Natural killer cell (primary cell): ENCODE results near the gene ZFAND3. TPM values are rescaled to one million over a fixed set of nuclear protein-coding genes. Genes with fewer than 3 reads are reported as not detected.

ENCODE experiments used
- ATAC-seq, 3 donors: fragments of 150-1000 bp in 2 of 3; fragments of 200-7000 bp in 1 of 3; cut with Tn5 transposase; 1 replicate in 1 of 3; 2 replicates in 2 of 3; pipeline ENCODE4 v1.10.0; 2021; ENCODE audit warnings: mild to moderate bottlenecking in 2 of 3, moderate library complexity in 2 of 3
- DNase-seq, 2 donors: peaks; one replicate each; pipeline versions ENCODE4 v3.0.0 to v3.0.0-alpha.2; 2013 to 2021; ENCODE audit warnings: mixed read lengths in 1 of 2
- H3K27ac ChIP-seq: one replicate; pipeline ENCODE4 v1.5.1; 2013; ENCODE audit warnings: mild to moderate bottlenecking, low read length
- H3K27me3 ChIP-seq: one replicate; pipeline ENCODE4 v1.6.1; 2013; ENCODE audit warnings: low read length; ENCODE audit not compliant: control insufficient read depth, insufficient read depth
- H3K36me3 ChIP-seq: one replicate; pipeline ENCODE4 v1.6.1; 2013; ENCODE audit warnings: low read length; ENCODE audit not compliant: control insufficient read depth, insufficient read depth
- H3K4me1 ChIP-seq: one replicate; pipeline ENCODE4 v1.6.1; 2013; ENCODE audit warnings: low read length; ENCODE audit not compliant: control insufficient read depth, insufficient read depth
- H3K4me3 ChIP-seq: one replicate; pipeline ENCODE4 v1.5.1; 2013; ENCODE audit warnings: low read length
- H3K9me3 ChIP-seq: one replicate; pipeline ENCODE4 v1.6.1; 2013; ENCODE audit warnings: low read length; ENCODE audit not compliant: control insufficient read depth, insufficient read depth
- H3K27ac Mint-ChIP-seq, 2 donors: one replicate each; pipeline ENCODE4 v1.8.0; 2022; ENCODE audit warnings: mild to moderate bottlenecking in 2 of 2, mixed read lengths in 2 of 2, moderate library complexity in 1 of 2
- H3K27me3 Mint-ChIP-seq, 2 donors: one replicate each; pipeline ENCODE4 v1.8.0; 2022; ENCODE audit warnings: low read depth in 2 of 2, mixed read lengths in 2 of 2
- H3K36me3 Mint-ChIP-seq: one replicate; pipeline ENCODE4 v1.8.0; 2022; ENCODE audit warnings: mixed read lengths
- H3K4me1 Mint-ChIP-seq, 2 donors: one replicate each; pipeline ENCODE4 v1.8.0; 2022; ENCODE audit warnings: mixed read lengths in 2 of 2
- H3K4me3 Mint-ChIP-seq: one replicate; pipeline ENCODE4 v1.8.0; 2022; ENCODE audit warnings: mild to moderate bottlenecking, moderate library complexity, mixed read lengths
- H3K9me3 Mint-ChIP-seq, 2 donors: one replicate each; pipeline ENCODE4 v1.8.0; 2022; ENCODE audit warnings: mixed read lengths in 2 of 2
- CTCF ChIP-seq: fragments of 200-600 bp; IDR thresholded peaks from one replicate; pipeline ENCODE4 v1.8.0; 2022; ENCODE audit warnings: antibody characterized with exemption
- WGBS: methylation state at CpG from one replicate; pipeline ENCODE4 v1.1.7; 2013; ENCODE audit warnings: missing lambda C conversion rate; ENCODE audit not compliant: insufficient coverage; 5-methylcytosine and 5-hydroxymethylcytosine counted together
- intact Hi-C: fragments of 100-400 bp; cut with micrococcal nuclease; formaldehyde crosslinking; loops from one replicate; pipeline ENCODE4 v1.14.2; 2022
- total RNA-seq, 4 donors: library from RNA; stranded (reverse); fragments of 120-200 nt in 1 of 4; gene quantifications; one replicate each; pipeline versions ENCODE4 v1.2.3 to v1.2.4, GENCODE V29; 2013 to 2022

Gene ZFAND3
- total RNA-seq, 3 donors from 2014 or later (not counting 1 experiment from before 2014, with no cell fraction given) = 87.7 to 97.4 (median 90.1) TPM

DNA sequence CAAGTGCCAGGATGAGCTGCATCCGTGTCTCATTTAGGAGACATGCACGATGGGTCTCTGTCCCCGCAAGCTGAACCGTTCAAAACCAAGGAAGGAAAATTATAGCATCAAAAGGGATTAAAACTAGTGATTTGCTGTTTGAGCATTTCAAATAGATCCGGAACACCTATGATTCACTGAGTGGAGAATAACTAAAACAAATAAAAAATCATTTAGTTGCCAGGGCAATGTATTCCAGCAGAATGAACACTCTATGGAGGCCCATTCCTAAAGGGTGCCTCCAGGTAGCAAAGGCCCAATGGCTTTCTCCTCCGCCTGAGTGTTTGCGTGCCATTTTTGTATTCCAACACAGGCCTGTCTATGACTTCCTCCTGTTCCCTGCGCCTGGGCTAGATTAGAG lies 354.8 kb downstream of the ZFAND3 start:
- Mint-ChIP-seq H3K27ac (no peak overlapping the region), H3K4me3 (no peak overlapping the region), H3K4me1 (peaks cover 0 to 17% of the 10 kb centered on the region in 2 donors), H3K27me3 (no peaks in the 10 kb centered on the region), H3K36me3 (no peaks in the 10 kb centered on the region), H3K9me3 (no peaks in the 10 kb centered on the region)
- Histone ChIP-seq H3K9me3 (no peaks in the 10 kb centered on the region), H3K27me3 (no peaks in the 10 kb centered on the region), H3K36me3 (no peaks in the 10 kb centered on the region), H3K4me1 (no peaks in the 10 kb centered on the region), H3K4me3 (no peak overlapping the region), H3K27ac (no peak overlapping the region)
- ATAC-seq (no peak), DNase-seq (no peak)
- intact Hi-C loops = no loop called here
- TF ChIP-seq CTCF = no peak
- 98% methylated on average over 8 of the region's 8 CpGs for WGBS

- Histone ChIP-seq H3K4me1 (no peaks in the 10 kb centered on the region), H3K27ac (no peak overlapping the region), H3K36me3 (no peaks in the 10 kb centered on the region), H3K4me3 (no peak overlapping the region), H3K27me3 (no peaks in the 10 kb centered on the region), H3K9me3 (no peaks in the 10 kb centered on the region)
- H3K27me3 Mint-ChIP-seq = no peaks in the 10 kb centered on the region
- no peak for DNase-seq
- intact Hi-C loops = no loop called here
- WGBS = 96% methylated on average over 21 of the region's 22 CpGs
- H3K36me3 Mint-ChIP-seq = no peaks in the 10 kb centered on the region
- ATAC-seq = no peak
- no peak for TF ChIP-seq CTCF
- no peak overlapping the region for H3K27ac Mint-ChIP-seq
- H3K9me3 Mint-ChIP-seq = no peaks in the 10 kb centered on the region
- H3K4me3 Mint-ChIP-seq = no peak overlapping the region
- peaks cover 0 to 17% of the 10 kb centered on the region in 2 donors for H3K4me1 Mint-ChIP-seq
Measured at GRCh38 chr6:38174806-38175495, 355.4 kb downstream of the ZFAND3 start.

- Histone ChIP-seq H3K27me3 (no peaks in the 10 kb centered on the region), H3K27ac (no peak overlapping the region), H3K4me3 (no peak overlapping the region), H3K4me1 (no peaks in the 10 kb centered on the region), H3K9me3 (no peaks in the 10 kb centered on the region), H3K36me3 (no peaks in the 10 kb centered on the region)
- Mint-ChIP-seq H3K27ac (no peak overlapping the region), H3K27me3 (no peaks in the 10 kb centered on the region), H3K4me3 (no peak overlapping the region), H3K9me3 (no peaks in the 10 kb centered on the region), H3K36me3 (no peaks in the 10 kb centered on the region), H3K4me1 (peaks cover 0 to 17% of the 10 kb centered on the region in 2 donors)
- ATAC-seq (no peak), DNase-seq (no peak)
- intact Hi-C loops = no loop called here
- WGBS = 91% methylated on average over 11 of the region's 11 CpGs
- TF ChIP-seq CTCF = no peak
Measured at GRCh38 chr6:38175786-38176185, 356.3 kb downstream of the ZFAND3 start.
